NT2/D1 (cell line): ENCODE data around the gene NFU1.
"Not testable (repeated sequence)": the region's sequence is repeated elsewhere in the genome, so short reads cannot be mapped to it uniquely, and the experiment has no call there.

Experiments used
- DNase-seq: peaks from one replicate; pipeline ENCODE4 v3.0.0-alpha.2; 2011; ENCODE audit warnings: low read depth, low spot score
- H3K27me3 ChIP-seq: 2 replicates; pipeline ENCODE4 v1.6.0; 2011; ENCODE audit warnings: mild to moderate bottlenecking; ENCODE audit not compliant: insufficient read length, insufficient read depth
- H3K36me3 ChIP-seq: 2 replicates; pipeline ENCODE4 v1.6.1; 2011; ENCODE audit warnings: mild to moderate bottlenecking, low read length, mixed read lengths; ENCODE audit not compliant: insufficient read depth, insufficient read length
- H3K4me1 ChIP-seq: 2 replicates; pipeline ENCODE4 v1.5.1; 2011; ENCODE audit not compliant: insufficient read depth, insufficient read length
- H3K4me3 ChIP-seq: 2 replicates; pipeline ENCODE4 v1.5.1; 2011; ENCODE audit warnings: low read depth; ENCODE audit not compliant: insufficient read length
- H3K9ac ChIP-seq: 2 replicates; pipeline ENCODE4 v1.6.0; 2011; ENCODE audit warnings: low read depth; ENCODE audit not compliant: insufficient read length
- H3K9me3 ChIP-seq: 2 replicates; pipeline ENCODE4 v1.5.1; 2011; ENCODE audit warnings: mild to moderate bottlenecking, low read length; ENCODE audit not compliant: insufficient read depth
- SUZ12 ChIP-seq: IDR thresholded peaks from 2 replicates; pipeline ENCODE4 v1.6.1; 2011; ENCODE audit not compliant: insufficient read length, insufficient read depth; ENCODE audit errors: extremely low read depth
- YY1 ChIP-seq: IDR thresholded peaks from 2 replicates; pipeline ENCODE4 v1.6.1; 2011; ENCODE audit not compliant: insufficient read length, insufficient read depth
- ZNF274 ChIP-seq: IDR thresholded peaks from 2 replicates; pipeline ENCODE4 v1.6.1; 2011; ENCODE audit warnings: mild to moderate bottlenecking, low read depth, low read length

The NFU1 gene

GRCh38 chr2:69359371-69359770 is 77.9 kb downstream of the NFU1 start:
- no peak overlapping the region for H3K9ac ChIP-seq
- no peaks in the 10 kb centered on the region for H3K9me3 ChIP-seq
- peaks cover 68% of the 10 kb centered on the region for H3K36me3 ChIP-seq
- no peaks in the 10 kb centered on the region for H3K4me1 ChIP-seq
- no peak overlapping the region for H3K4me3 ChIP-seq
- DNase-seq = no peak
- no peak for TF ChIP-seq ZNF274
- TF ChIP-seq SUZ12 = no peak
- TF ChIP-seq YY1 = no peak
- H3K27me3 ChIP-seq = no peaks in the 10 kb centered on the region

- no peak overlapping the region for H3K4me3 ChIP-seq
- no peaks in the 10 kb centered on the region for H3K4me1 ChIP-seq
- H3K36me3 ChIP-seq = peaks cover 73% of the 10 kb centered on the region
- TF ChIP-seq ZNF274 (no peak), SUZ12 (no peak), YY1 (no peak)
- H3K9me3 ChIP-seq = no peaks in the 10 kb centered on the region
- DNase-seq = no peak
- H3K27me3 ChIP-seq = no peaks in the 10 kb centered on the region
- no peak overlapping the region for H3K9ac ChIP-seq
Measured at GRCh38 chr2:69358914-69359313, 78.3 kb downstream of the NFU1 start.

GRCh38 chr2:69356471-69356870 is 80.8 kb downstream of the NFU1 start:
- no peak overlapping the region for H3K4me3 ChIP-seq
- no peak overlapping the region for H3K9ac ChIP-seq
- no peak for DNase-seq
- H3K4me1 ChIP-seq = no peaks in the 10 kb centered on the region
- no peaks in the 10 kb centered on the region for H3K27me3 ChIP-seq
- H3K9me3 ChIP-seq = no peaks in the 10 kb centered on the region
- TF ChIP-seq YY1 (no peak), ZNF274 (no peak), SUZ12 (no peak)
- peaks cover 71% of the 10 kb centered on the region for H3K36me3 ChIP-seq

- DNase-seq = not testable (repeated sequence)
- peaks cover 65% of the 10 kb centered on the region for H3K36me3 ChIP-seq
Measured at GRCh38 chr2:69354976-69355375, 82.3 kb downstream of the NFU1 start.

GRCh38 chr2:69353360-69353759 is 83.9 kb downstream of the NFU1 start:
- H3K36me3 ChIP-seq = peaks cover 61% of the 10 kb centered on the region
- TF ChIP-seq YY1 = no peak
- no peak for TF ChIP-seq SUZ12
- no peak for TF ChIP-seq ZNF274
- DNase-seq = no peak

More at GRCh38 chr2:69354976-69355375, 82.3 kb downstream of the NFU1 start:
- not testable (repeated sequence) for H3K4me1 ChIP-seq, H3K27me3 ChIP-seq, H3K9me3 ChIP-seq, H3K4me3 ChIP-seq, H3K9ac ChIP-seq

GRCh38 chr2:69348781-69349180 is 88.5 kb downstream of the NFU1 start:
- Histone ChIP-seq H3K27me3 (no peaks in the 10 kb centered on the region), H3K9me3 (no peaks in the 10 kb centered on the region), H3K9ac (no peak overlapping the region), H3K4me3 (no peak overlapping the region), H3K4me1 (no peaks in the 10 kb centered on the region), H3K36me3 (peaks cover 70% of the 10 kb centered on the region)
- DNase-seq = no peak
- TF ChIP-seq SUZ12 = no peak
- TF ChIP-seq YY1 = no peak
- TF ChIP-seq ZNF274 = no peak

More at GRCh38 chr2:69353360-69353759, 83.9 kb downstream of the NFU1 start:
- H3K9ac ChIP-seq = no peak overlapping the region
- no peaks in the 10 kb centered on the region for H3K27me3 ChIP-seq
- no peak overlapping the region for H3K4me3 ChIP-seq
- no peaks in the 10 kb centered on the region for H3K9me3 ChIP-seq
- H3K4me1 ChIP-seq = no peaks in the 10 kb centered on the region
